Breast epithelium (tissue), 4 donors: Measurements from ENCODE around the gene DYDC2. TPM values are rescaled to one million over a fixed set of nuclear protein-coding genes. Genes with fewer than 3 reads are reported as not detected.

ENCODE experiments used
- DNase-seq, 2 donors: peaks; one replicate each; pipeline ENCODE4 v3.0.0-alpha.2; 2019; ENCODE audit warnings: low spot score in 2 of 2
- H3K27ac ChIP-seq, 2 donors: fragments of 200-600 bp; sonication (generic) in 1 of 2; one replicate each; pipeline ENCODE4 v1.5.1; 2016 to 2019; ENCODE audit warnings: mild to moderate bottlenecking in 1 of 2
- H3K27me3 ChIP-seq, 2 donors: fragments of 200-600 bp; sonication (generic) in 1 of 2; one replicate each; pipeline versions ENCODE4 v1.5.1 to v1.6.0; 2017 to 2019; ENCODE audit warnings: control low read depth in 1 of 2, mild to moderate bottlenecking in 1 of 2
- H3K36me3 ChIP-seq: fragments of 200-600 bp; one replicate; pipeline ENCODE4 v1.5.1; 2019
- H3K4me1 ChIP-seq, 2 donors: fragments of 200-600 bp; sonication (generic); one replicate each; pipeline ENCODE4 v1.5.1; 2016 to 2019; ENCODE audit warnings: control low read depth in 1 of 2
- H3K4me3 ChIP-seq, 3 donors: fragments of 200-600 bp; sonication (generic); 1 replicate in 2 of 3; 2 replicates in 1 of 3; pipeline ENCODE4 v1.5.1; 2016 to 2019; ENCODE audit warnings: mild to moderate bottlenecking in 3 of 3, moderate library complexity in 2 of 3
- H3K9me3 ChIP-seq, 2 donors: fragments of 200-600 bp; sonication (generic) in 1 of 2; one replicate each; pipeline ENCODE4 v1.5.1; 2016 to 2019; ENCODE audit warnings: control low read depth in 1 of 2
- CTCF ChIP-seq, 3 donors: fragments of 450-650 bp; IDR thresholded peaks; one replicate each; pipeline ENCODE4 v1.5.1; 2016 to 2017; ENCODE audit warnings: antibody characterized with exemption in 3 of 3, mild to moderate bottlenecking in 3 of 3, moderate library complexity in 3 of 3
- POLR2A ChIP-seq: fragments of 450-650 bp; IDR thresholded peaks from one replicate; pipeline ENCODE4 v1.6.1; 2016; ENCODE audit warnings: antibody characterized with exemption, mild to moderate bottlenecking, moderate library complexity
- POLR2AphosphoS5 ChIP-seq, 3 donors: sonication (generic); formaldehyde crosslinking; IDR thresholded peaks; one replicate each; pipeline ENCODE4 v1.6.1; 2017; ENCODE audit warnings: antibody characterized with exemption in 3 of 3
- intact Hi-C: fragments of 100-400 bp; cut with DNase I; formaldehyde crosslinking; loops from one replicate; pipeline ENCODE4 v1.15.1; 2023; ENCODE audit warnings: low total_unique reads
- total RNA-seq, 3 donors: library from RNA; depleted of rRNA; stranded (reverse); fragments of >200 nt; gene quantifications; one replicate each; pipeline ENCODE4 v1.1.0, GENCODE V29; 2016

Gene DYDC2
- total RNA-seq, 3 donors from 2014 or later = 0.32 TPM; not detected in 2

GRCh38 chr10:80365510-80365909, 8.9 kb downstream of the DYDC2 start:
- no peak for DNase-seq
- TF ChIP-seq CTCF (IDR thresholded peaks at IDR 0.05) (no peak), POLR2A (no peak), POLR2AphosphoS5 (IDR thresholded peaks at IDR 0.05) (no peak)
- Histone ChIP-seq H3K4me3 (no peak overlapping the region), H3K36me3 (no peaks in the 10 kb centered on the region), H3K4me1 (no peaks in the 10 kb centered on the region), H3K27ac (no peak overlapping the region), H3K9me3 (peaks cover 11 to 14% of the 10 kb centered on the region in 2 donors), H3K27me3 (no peaks in the 10 kb centered on the region)
- intact Hi-C loops = no loop called here

GRCh38 chr10:80371467-80371866, 14.9 kb downstream of the DYDC2 start:
- H3K9me3 ChIP-seq = peaks cover 10 to 11% of the 10 kb centered on the region in 2 donors
- intact Hi-C loops = no loop called here
- no peaks in the 10 kb centered on the region for H3K4me1 ChIP-seq
- no peak overlapping the region for H3K27ac ChIP-seq
- no peak for DNase-seq
- no peak overlapping the region for H3K4me3 ChIP-seq
- H3K36me3 ChIP-seq = no peaks in the 10 kb centered on the region
- H3K27me3 ChIP-seq = no peaks in the 10 kb centered on the region
- TF ChIP-seq POLR2A (no peak), POLR2AphosphoS5 (IDR thresholded peaks at IDR 0.05) (no peak), CTCF (IDR thresholded peaks at IDR 0.05) (no peak)

- no peak overlapping the region for H3K27ac ChIP-seq
- H3K27me3 ChIP-seq = no peaks in the 10 kb centered on the region
- TF ChIP-seq POLR2AphosphoS5 (IDR thresholded peaks at IDR 0.05) = no peak
- TF ChIP-seq CTCF (IDR thresholded peaks at IDR 0.05) = no peak
- no peak for TF ChIP-seq POLR2A
- DNase-seq = no peak
- H3K4me1 ChIP-seq = no peaks in the 10 kb centered on the region
- no peak overlapping the region for H3K4me3 ChIP-seq
- intact Hi-C loops = no loop called here
- no peaks in the 10 kb centered on the region for H3K36me3 ChIP-seq
- no peaks in the 10 kb centered on the region for H3K9me3 ChIP-seq
Measured at GRCh38 chr10:80372675-80373074, 16.1 kb downstream of the DYDC2 start.

GRCh38 chr10:80373502-80373901, 16.9 kb downstream of the DYDC2 start:
- Histone ChIP-seq H3K4me1 (no peaks in the 10 kb centered on the region), H3K9me3 (no peaks in the 10 kb centered on the region), H3K27me3 (no peaks in the 10 kb centered on the region), H3K36me3 (no peaks in the 10 kb centered on the region), H3K27ac (no peak overlapping the region), H3K4me3 (no peak overlapping the region)
- no peak for DNase-seq
- no peak for TF ChIP-seq POLR2AphosphoS5 (IDR thresholded peaks at IDR 0.05)
- no peak for TF ChIP-seq CTCF (IDR thresholded peaks at IDR 0.05)
- no peak for TF ChIP-seq POLR2A
- intact Hi-C loops = no loop called here

- intact Hi-C loops = loop anchor here (5.0 kb wide), 1 partner anchor 957 kb away; no protein-coding TSS in a partner anchor
- H3K36me3 ChIP-seq = no peaks in the 10 kb centered on the region
- H3K9me3 ChIP-seq = no peaks in the 10 kb centered on the region
- no peak overlapping the region for H3K27ac ChIP-seq
- TF ChIP-seq POLR2A (no peak), CTCF (IDR thresholded peaks at IDR 0.05) (no peak), POLR2AphosphoS5 (IDR thresholded peaks at IDR 0.05) (no peak)
- H3K27me3 ChIP-seq = no peaks in the 10 kb centered on the region
- no peak for DNase-seq
- H3K4me3 ChIP-seq = no peak overlapping the region
- no peaks in the 10 kb centered on the region for H3K4me1 ChIP-seq
Measured at GRCh38 chr10:80379701-80380100, 23.1 kb downstream of the DYDC2 start.
